COLO829 (cell line): ENCODE data around the gene TXNDC12.
"Not testable (repeated sequence)": the region's sequence is repeated elsewhere in the genome, so short reads cannot be mapped to it uniquely, and the experiment has no call there.

Experiments used
- DNase-seq: peaks from one replicate; pipeline ENCODE4 v3.0.0; 2012; ENCODE audit warnings: low spot score

Gene TXNDC12

DNA sequence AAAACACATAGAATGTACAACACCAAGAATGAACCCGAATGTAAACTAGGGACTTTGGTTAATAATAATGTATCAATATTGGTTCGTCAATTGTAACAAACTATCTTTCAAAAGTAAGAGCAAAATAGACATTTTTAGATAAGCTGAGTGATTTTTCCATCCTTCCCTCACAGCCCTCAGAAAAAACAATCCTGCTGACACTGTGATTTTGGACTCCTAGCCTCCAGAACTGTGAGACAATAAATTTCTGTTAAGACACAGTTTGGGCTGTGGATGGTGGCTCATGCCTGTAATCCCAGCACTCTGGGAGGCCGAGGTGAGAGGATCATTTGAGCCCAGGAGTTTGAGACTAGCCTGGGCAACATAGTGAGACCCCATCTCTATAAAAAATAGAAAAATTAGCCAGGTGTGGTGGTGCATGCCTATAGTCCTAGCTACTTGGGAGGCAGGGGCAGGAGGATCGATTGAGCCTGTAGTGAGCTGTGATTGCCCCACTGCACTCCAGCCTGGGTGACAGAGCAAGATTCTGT lies 9.3 kb downstream of the TXNDC12 start:
- DNase-seq: not testable (repeated sequence)

DNA sequence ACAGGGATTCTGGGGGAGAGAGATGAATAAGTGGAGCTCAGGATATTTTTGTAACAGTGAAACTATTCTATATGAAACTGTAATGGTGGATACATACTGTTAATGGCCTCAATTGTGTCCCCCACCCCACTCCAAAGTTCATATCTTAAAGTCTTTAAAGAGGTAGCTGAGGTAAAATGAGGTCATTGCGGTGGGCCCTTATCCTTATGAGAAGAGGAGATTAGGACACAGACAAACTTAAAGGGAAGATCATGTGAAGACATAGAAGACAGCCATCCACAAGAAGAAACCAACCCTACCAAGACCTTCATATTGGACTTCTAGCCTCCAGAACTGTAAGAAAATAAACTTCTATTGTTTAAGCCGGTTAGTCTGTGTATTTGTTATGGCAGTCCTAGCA lies 9.8 kb downstream of the TXNDC12 start:
- DNase-seq: no peak

DNA sequence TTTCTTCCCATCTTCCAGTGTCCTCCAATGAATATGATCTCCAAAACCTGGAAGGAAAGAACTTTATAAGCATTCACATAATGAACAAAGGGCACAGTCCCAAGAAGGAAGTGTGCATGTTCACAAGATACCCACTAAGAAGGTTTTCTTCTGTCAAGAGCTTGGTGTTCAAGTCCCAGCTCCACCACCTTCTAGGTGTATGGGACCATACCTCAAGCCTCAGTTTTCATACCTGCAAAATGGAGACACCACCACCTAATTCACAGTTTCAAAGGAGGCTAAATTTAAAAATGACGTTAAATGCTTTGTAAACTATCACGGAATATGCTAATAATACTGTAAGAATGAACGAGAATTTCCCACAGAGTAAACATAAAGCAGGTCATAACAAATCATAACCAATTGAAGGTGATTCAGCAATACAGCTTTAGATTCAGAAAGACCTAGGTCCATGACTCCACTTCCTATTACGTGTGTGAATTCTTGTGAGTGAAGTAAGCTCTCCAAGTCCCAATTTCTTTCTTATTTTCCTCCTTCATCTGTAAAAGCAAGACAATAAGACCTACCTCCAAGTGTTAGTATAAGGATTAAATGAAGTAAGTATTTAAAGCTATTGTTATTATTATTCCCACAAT lies 13.3 kb downstream of the TXNDC12 start:
- DNase-seq: no peak

GRCh38 chr1:52037909-52038308 lies 17.1 kb downstream of the TXNDC12 start:
- DNase-seq: no peak

DNA sequence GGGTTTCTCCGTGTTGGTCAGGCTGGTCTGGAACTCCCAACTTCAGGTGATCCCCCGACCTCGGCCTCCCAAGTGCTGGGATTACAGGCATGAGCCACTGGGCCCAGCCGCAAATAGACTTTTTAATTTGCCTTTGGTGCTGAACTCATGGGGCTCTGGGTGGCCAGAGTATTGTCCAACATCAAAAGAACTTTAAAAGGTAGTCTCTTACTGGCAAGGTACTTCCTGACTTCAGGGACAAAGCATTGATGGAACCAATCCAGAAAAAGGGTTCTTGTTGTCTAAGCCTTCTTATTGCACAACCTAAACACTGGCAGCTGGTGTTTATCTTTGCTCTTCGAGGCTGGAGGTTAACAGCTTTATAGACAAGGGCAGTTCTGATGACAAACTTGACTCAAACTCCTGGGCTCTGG lies 17.6 kb downstream of the TXNDC12 start:
- DNase-seq: no peak

DNA sequence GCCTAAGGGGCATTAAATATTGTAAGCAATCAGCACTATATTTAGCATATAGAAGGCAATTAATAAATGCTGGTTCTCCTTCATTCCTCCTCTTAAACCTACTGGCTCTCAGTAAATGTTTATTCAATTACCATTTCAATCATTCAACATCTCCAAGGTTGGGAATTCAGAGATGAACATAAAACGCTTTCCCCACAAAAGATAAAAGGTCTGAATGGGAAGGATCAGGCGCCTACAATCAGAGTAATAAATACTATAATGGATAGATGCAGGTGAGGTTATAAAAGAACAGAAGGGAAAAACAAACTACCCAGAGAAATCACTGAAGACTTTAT lies 21.0 kb downstream of the TXNDC12 start:
- DNase-seq: no peak

DNA sequence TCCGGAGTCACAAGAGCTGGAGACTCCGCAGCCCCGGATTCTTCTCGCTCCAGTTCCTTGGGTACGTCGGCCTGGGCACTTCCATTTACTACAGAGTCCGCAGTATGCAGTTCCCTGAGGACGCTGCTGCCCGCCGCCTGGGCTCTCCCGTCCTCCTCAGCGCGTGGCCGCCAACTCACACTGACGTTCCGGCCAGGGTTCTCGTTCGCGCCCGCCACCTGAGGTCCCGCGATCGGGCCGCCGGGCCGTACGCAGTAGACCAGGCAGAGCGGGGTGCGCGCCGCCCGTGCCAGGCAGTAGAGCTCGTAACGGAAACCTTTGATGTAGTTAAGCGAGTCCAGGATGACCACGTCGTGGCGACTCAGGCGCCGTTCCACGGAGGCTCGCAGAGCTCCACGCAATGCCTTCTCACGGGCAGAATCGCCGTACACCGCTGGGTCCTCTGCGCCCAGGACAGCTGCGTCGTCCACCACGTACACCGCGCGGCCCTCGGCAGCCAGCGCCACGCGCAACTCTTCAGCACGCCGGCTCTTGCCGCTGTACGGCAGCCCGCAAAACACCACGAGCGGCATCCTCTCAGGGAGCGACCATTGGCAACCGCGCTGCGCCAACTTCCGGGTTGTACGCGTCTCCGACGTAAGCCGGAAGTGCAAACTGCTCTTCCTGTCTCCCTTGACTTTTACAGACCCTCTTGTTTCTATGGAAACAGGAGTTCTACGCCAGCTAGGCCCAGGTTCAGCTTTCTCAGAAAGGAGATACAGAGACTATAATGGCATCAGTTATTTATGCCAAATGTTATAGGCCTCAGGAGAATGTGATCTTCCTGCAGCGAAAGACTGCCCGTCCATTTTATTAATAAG lies 21.6 kb downstream of the TXNDC12 start, which contains the start of gene KTI12:
Gene KTI12, minus strand, starts transcription at position 621 of the 860 bp plus-strand sequence. Its CDS starts 49 bp downstream, at position 572.
- peak; percentile 82 for DNase-seq

GRCh38 chr1:52032785-52033131 lies 22.2 kb downstream of the TXNDC12 start:
- DNase-seq: peak; percentile 35

- no peak for DNase-seq
Measured at GRCh38 chr1:52032124-52032784, 22.7 kb downstream of the TXNDC12 start.

- DNase-seq: not testable (repeated sequence)
Measured at GRCh38 chr1:52028839-52029238, 26.2 kb downstream of the TXNDC12 start.

- DNase-seq: no peak
Measured at GRCh38 chr1:52028328-52028727, 26.7 kb downstream of the TXNDC12 start.

- DNase-seq: no peak
Measured at GRCh38 chr1:52026278-52026677, 28.7 kb downstream of the TXNDC12 start.

GRCh38 chr1:52022133-52022532 lies 32.9 kb downstream of the TXNDC12 start:
- no peak for DNase-seq

DNA sequence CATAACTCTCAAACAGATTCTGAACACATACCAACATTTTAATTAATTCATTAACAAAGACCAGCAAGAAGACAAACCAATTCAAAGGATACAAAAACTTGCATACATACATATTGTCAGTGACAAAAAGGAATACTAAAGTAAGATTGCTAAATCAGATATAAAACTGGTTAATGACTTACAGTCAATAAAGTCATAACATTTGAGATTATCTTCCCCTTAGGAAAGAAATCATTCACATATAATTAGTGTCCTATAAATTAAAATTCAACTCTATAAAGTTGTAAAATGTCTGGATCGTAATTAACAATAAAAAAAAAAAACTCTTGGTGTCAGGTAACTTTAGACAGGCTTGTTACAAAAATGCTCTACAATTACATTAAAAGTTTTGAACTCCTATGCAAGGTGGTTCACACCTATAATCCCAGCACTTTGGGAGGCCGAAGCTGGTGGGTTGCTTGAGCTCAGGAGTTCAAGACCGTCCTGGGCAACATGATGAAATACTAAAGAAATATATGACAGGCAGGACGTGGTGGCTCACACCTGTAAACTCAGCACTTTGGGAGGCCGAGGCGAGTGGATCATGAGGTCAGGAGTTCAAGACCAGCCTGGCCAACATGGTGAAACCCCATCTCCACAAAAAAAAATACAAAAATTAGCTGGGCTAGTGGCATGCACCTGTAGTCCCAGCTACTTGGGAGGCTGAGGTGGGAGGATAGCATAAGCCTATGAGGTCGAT lies 46.8 kb downstream of the TXNDC12 start:
- DNase-seq: no peak

- DNase-seq: no peak
Measured at GRCh38 chr1:52007215-52008002, 47.6 kb downstream of the TXNDC12 start.

DNA sequence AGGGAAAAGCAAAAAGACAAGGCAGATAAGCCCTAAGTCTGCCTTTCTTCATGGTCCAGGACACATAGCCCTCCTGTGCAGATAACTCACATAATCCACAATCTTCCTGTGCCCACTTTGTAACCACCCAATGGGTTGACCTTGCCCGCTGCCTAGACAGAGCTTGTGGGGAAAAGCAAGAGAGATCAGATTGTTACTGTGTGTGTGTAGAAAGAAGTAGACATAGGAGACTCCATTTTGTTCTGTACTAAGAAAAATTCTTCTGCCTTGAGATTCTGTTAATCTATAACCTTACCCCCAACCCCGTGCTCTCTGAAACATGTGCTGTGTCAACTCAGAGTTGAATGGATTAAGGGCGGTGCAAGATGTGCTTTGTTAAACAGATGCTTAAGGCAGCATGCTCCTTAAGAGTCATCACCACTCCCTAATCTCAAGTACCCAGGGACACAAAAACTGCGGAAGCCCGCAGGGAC lies 48.9 kb downstream of the TXNDC12 start:
- not testable (repeated sequence) for DNase-seq

DNA sequence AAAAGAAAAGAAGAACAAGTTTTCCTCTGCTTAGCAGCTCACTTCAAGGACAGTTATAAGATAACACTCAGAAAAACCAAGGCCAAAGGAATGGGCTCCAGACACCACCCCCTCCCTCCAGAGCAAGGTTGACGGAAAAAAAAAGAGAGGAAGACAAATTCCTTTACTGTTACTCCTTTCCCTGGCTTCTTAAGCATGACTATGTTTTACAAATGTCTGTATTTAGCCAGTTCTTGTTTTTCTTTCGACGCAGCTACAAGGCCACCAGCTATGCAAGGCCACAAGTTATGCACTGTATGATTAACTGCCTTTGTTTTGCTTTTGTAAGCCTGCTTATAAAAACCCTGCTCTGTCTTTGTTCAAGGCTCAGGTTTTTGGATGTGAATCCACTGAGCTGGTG lies 49.4 kb downstream of the TXNDC12 start:
- DNase-seq: not testable (repeated sequence)

- DNase-seq: no peak
Measured at GRCh38 chr1:52003877-52004276, 51.1 kb downstream of the TXNDC12 start.

- DNase-seq: peak; percentile 91
Measured at GRCh38 chr1:52002038-52002917, 52.7 kb downstream of the TXNDC12 start.

- no peak for DNase-seq
Measured at GRCh38 chr1:51998701-51999100, 56.3 kb downstream of the TXNDC12 start.
